NCI-H2107 (cell line): ENCODE measurements around the gene MIEF1.
"Not testable (repeated sequence)": the region's sequence is repeated elsewhere in the genome, so short reads cannot be mapped to it uniquely, and the experiment has no call there.

Experiments used
- DNase-seq: peaks from one replicate; lab custom pipeline; 2025; lab: John Stamatoyannopoulos, UW

Gene MIEF1

GRCh38 chr22:39513791-39514190, 11.7 kb downstream of the MIEF1 start:
- DNase-seq: no peak

GRCh38 chr22:39514373-39514973, 12.4 kb downstream of the MIEF1 start:
- no peak for DNase-seq

DNA sequence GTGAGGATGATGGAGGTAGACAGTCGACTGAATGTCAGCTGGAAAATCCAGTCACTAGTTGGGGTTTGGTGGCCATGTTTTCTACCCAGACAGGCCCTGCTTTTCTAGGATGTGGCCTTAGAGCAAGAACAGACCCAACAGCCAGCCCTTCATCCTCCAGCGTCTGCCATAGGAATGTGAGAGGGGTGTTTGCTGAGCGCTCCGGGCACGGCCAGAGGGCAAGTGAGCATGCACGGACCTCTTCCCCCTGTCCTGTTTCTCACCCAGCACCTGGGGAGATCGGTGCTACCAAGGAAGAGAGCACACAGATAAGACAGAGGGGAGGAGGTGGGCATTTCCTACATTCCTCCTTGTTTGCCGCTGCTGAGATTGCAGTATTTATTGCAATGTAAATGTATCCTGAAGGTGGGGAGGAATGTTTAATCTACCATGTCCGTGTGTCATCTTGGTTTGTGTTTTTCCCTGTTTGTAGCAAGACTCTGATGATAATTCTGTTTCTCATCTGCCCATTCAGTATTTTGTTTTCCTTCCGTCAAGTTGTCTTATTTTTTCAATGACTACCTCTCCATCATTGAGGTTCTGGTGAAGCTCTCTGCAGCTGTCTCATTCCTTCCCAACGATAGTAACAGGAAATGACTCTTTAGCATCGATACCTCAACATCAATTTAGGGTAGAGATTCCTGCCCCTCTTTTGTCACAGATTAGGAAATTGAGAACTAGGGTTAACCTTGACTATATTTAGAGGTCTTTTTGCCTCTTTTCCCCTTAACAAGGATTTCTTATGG, 13.4 kb downstream of the MIEF1 start:
- DNase-seq: no peak

GRCh38 chr22:39517470-39517869, 15.4 kb downstream of the MIEF1 start:
- no peak for DNase-seq

DNA sequence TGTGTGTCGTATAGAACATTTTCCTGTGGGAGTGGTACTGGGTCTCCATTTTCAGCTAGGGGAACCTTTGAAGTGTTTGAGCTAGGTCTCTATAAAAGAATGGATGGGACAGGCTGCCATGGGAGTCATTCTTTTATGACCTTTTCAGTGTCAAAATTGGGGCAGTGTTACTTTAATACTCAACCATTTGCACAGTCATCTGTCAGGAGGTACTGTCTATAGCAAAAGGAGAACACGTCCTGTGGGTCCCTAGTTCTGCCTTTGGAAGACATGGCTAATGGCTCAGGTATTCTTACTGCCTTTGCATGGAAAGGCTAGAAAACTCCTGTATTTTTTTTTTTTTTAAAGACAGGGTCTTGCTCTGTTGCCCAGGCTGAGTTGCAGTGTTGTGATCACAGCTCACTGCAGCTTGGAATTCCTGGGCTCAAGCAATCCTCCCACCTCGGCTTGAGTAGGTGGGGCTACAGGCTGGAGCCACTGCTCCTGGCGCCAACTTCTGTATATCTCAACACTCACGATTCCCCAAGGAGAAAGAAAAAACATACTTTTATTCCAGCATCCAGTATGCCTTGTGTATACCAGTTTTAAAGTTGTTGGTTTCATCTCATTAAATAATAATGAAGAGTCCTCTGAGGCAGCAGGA, 16.2 kb downstream of the MIEF1 start:
- no peak for DNase-seq

DNA sequence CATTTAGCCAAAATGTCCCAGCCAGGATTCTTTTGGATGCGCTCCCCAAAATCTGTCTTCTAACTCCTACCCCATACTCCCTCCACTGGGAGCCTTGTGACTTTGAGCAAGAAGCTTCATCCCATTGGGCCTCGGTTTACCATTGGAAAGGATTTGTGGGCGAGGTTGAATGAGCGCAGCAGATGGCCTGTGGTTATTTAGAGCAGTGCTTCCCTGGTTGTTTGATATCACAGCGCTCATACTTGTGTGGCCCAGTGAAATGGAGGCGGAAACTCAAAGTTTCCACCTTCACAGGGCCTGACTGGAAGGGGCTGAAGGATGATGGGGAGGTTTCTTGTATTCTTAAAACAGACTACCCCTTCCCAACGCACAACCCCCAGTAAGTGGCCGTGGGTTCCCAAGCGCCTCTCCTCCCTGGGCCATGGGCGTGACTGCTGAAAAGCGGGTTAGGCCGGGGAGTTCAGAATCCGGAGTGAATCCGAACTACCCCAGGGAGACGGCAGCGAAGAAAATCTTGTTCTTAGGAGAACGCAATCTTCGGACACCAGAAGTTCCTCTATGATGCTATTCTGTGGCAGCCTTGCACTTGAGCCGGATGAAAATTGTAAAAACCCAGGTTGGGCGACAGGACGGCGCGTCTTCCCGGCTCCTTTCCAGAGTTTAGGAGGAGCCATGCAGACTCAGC, 17.0 kb downstream of the MIEF1 start:
- no peak for DNase-seq

DNA sequence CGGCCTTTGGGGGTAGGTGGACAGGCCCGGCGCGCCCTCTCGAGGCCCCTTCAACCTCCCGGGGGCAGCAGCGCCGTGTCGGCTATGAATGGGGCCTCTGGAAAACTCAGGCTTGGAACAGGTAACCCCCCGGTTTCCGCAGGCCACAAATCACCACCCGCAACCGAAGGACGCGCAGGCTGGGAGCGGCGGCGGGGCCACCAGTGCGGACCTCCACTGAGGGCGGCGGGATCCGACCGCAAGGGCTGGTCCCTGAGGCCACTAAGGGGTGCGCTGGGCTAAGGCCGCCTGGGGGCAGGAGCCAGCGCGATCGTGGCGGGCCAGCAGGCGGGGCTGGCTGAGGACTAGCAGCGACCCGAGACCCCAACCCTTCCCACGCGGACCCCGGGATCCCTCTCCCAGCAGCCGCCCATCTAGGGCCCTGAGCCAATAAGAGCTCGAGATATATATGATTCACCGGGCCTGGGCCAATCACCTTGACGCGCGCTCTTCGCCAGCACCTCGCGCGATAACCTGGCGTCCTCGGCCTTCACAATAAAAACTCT, 17.7 kb downstream of the MIEF1 start:
- peak; percentile 83 for DNase-seq

- no peak for DNase-seq
Observed at GRCh38 chr22:39520226-39521105, 18.4 kb downstream of the MIEF1 start, which contains the start of gene ATF4. Gene ATF4, plus strand, starts transcription at chr22:39520562. Its CDS starts 884 bp downstream, at chr22:39521446.

DNA sequence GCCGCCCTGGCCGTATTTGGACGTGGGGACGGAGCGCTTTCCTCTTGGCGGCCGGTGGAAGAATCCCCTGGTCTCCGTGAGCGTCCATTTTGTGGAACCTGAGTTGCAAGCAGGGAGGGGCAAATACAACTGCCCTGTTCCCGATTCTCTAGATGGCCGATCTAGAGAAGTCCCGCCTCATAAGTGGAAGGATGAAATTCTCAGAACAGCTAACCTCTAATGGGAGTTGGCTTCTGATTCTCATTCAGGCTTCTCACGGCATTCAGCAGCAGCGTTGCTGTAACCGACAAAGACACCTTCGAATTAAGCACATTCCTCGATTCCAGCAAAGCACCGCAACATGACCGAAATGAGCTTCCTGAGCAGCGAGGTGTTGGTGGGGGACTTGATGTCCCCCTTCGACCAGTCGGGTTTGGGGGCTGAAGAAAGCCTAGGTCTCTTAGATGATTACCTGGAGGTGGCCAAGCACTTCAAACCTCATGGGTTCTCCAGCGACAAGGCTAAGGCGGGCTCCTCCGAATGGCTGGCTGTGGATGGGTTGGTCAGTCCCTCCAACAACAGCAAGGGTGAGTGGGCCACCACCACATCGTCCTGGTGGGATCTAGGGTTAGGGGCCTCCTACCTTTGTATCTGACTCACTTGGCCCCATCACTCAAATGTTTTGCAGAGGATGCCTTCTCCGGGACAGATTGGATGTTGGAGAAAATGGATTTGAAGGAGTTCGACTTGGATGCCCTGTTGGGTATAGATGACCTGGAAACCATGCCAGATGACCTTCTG, 19.2 kb downstream of the MIEF1 start:
- not testable (repeated sequence) for DNase-seq

- DNase-seq: not testable (repeated sequence)
Observed at GRCh38 chr22:39522091-39522490, 20.0 kb downstream of the MIEF1 start.

- no peak for DNase-seq
Observed at GRCh38 chr22:39522567-39523300, 20.6 kb downstream of the MIEF1 start.

- no peak for DNase-seq
Observed at GRCh38 chr22:39524089-39524752, 22.1 kb downstream of the MIEF1 start.

DNA sequence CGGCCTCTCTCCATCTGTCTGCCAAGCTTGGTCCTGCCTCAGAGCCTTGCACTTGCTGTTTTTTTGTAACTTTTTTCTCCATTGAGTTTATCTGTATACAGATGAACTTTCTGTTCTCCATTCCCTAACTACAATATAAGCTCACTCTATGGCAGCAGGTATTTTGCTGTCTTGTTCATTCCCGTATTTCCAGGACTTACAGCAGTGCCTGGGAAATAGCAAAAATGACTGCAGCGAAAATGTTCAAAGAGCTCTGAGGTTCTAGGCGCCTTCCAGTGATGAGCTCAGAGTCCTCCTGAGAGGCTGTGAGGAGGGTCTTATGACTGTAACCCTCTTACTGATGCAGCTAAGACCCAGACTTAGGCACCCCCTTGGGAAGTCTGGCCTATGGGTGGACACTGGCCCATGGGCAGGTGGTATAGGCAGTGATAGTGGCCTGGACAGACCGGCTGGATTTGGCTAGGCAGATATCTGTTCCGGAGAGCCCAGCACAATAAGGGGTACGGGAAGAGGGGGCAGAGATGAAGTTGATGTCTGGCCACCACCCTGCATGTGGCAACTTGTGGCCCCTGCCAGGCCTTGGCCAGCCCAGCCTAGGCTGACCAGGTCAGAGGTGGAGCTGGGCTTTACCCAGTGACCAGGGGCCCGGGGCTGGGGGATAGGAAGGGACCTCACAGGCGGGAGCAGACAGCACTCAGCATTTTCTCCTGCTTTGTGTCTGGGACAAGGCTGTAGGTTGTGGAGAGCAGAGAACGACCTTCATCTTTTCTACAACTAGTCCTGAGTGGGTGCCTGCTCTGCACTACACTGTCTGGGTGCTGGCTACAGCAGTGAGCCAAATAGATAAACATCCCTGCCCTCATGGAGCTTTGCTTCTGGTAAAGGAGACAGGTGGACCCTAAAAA, 22.9 kb downstream of the MIEF1 start:
- no peak for DNase-seq

DNA sequence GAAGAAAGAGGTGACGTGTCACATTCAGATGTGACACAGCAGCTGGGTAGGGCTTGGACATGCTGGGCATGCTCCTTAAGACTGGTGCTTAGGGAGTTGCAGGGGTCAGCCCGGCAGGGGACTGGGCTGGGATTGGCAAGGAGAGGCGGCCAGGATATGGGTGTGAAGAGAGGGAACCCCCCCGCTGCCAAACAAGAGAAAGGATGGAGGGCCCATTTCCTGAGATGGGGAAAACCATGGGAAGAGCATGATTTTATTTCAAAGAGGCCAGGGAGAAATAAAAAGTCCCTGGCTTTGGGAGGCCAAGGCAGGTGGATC, 23.5 kb downstream of the MIEF1 start:
- no peak for DNase-seq

- DNase-seq: no peak
Observed at GRCh38 chr22:39526736-39527171, 24.7 kb downstream of the MIEF1 start.

DNA sequence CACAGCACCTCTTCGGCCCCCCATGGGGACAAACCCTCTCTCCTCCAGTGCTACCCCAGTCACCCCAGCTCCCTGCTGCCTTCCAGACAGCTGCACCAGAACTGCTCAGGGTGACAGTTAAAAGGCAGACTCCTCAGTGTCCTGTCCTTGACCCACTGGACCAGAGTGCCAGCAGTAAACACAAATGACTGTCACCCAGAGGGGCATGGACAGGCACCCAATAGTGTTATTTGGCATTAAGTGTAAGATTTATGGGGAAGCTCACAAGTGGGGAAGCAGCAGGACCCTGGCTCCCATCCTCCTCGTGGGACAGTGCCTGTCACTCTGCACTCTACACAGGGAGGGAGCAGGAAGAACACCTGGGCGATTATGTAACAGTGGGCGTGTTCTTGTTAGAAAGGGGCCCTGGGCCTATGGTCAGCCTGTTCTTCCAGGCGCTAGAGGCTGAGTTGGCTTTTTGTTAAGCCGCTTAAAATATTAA, 25.4 kb downstream of the MIEF1 start:
- no peak for DNase-seq

- no peak for DNase-seq
Observed at GRCh38 chr22:39528080-39528661, 26.1 kb downstream of the MIEF1 start.
